GM23338 (cell line): ENCODE measurements around the gene CDH23. TPM values are rescaled to one million over a fixed set of nuclear protein-coding genes. Genes with fewer than 3 reads are reported as not detected.

Experiments used
- ATAC-seq: fragments of 200-7000 bp; cut with Tn5 transposase; 3 replicates; pipeline ENCODE4 v1.9.1; 2020
- DNase-seq: peaks from one replicate; pipeline ENCODE4 v3.0.0-alpha.2; 2015; ENCODE audit warnings: low spot score
- H2AFZ ChIP-seq: fragments of 200-600 bp; sonication (generic); 2 replicates; pipeline ENCODE4 v1.8.0; 2016; ENCODE audit warnings: antibody characterized with exemption, mild to moderate bottlenecking, moderate library complexity
- H3F3A ChIP-seq: fragments of 200-600 bp; sonication (generic); replicated peaks from 2 replicates; pipeline ENCODE4 v1.8.0; 2017; ENCODE audit warnings: antibody characterized with exemption, mixed run types, low read depth
- H3K27ac ChIP-seq: fragments of 200-600 bp; sonication (generic); 2 replicates; pipeline ENCODE4 v1.6.1; 2016; ENCODE audit warnings: low read depth
- H3K27me3 ChIP-seq: fragments of 200-600 bp; sonication (generic); 2 replicates; pipeline ENCODE4 v1.8.0; 2016; ENCODE audit warnings: mild to moderate bottlenecking, mixed run types, moderate library complexity; ENCODE audit not compliant: insufficient read depth
- H3K36me3 ChIP-seq: fragments of 200-600 bp; sonication (generic); 2 replicates; pipeline ENCODE4 v1.8.0; 2016; ENCODE audit warnings: mild to moderate bottlenecking; ENCODE audit not compliant: insufficient read depth
- H3K4me1 ChIP-seq: fragments of 200-600 bp; sonication (generic); 2 replicates; pipeline ENCODE4 v1.8.0; 2016; ENCODE audit warnings: mild to moderate bottlenecking, moderate library complexity; ENCODE audit not compliant: insufficient read depth
- H3K4me2 ChIP-seq: fragments of 200-600 bp; sonication (generic); 2 replicates; pipeline ENCODE4 v1.7.1; 2017; ENCODE audit warnings: mixed run types
- H3K4me3 ChIP-seq: fragments of 200-600 bp; sonication (generic); 2 replicates; pipeline ENCODE4 v1.6.1; 2016; ENCODE audit warnings: mixed run types
- H3K79me2 ChIP-seq: fragments of 200-600 bp; sonication (generic); replicated peaks from 2 replicates; pipeline ENCODE4 v1.8.0; 2017; ENCODE audit warnings: mild to moderate bottlenecking; ENCODE audit not compliant: insufficient read depth
- H3K9me2 ChIP-seq: fragments of 200-600 bp; sonication (generic); 2 replicates; pipeline ENCODE4 v1.8.0; 2017; ENCODE audit not compliant: insufficient read depth
- H4K20me1 ChIP-seq: fragments of 200-600 bp; sonication (generic); replicated peaks from 2 replicates; pipeline ENCODE4 v1.8.0; 2017; ENCODE audit warnings: mild to moderate bottlenecking; ENCODE audit not compliant: insufficient read depth
- H3K27ac Mint-ChIP-seq: 2 replicates; pipeline ENCODE4 v1.8.0; 2020; ENCODE audit warnings: inconsistent platforms, mild to moderate bottlenecking, moderate library complexity, mixed read lengths
- H3K27me3 Mint-ChIP-seq: 3 replicates; pipeline ENCODE4 v1.8.0; 2022; ENCODE audit warnings: low read depth, mild to moderate bottlenecking, moderate library complexity, mixed read lengths, inconsistent platforms; ENCODE audit not compliant: insufficient read depth, poor library complexity
- H3K36me3 Mint-ChIP-seq: 3 replicates; pipeline ENCODE4 v1.8.0; 2021; ENCODE audit warnings: low read depth, mild to moderate bottlenecking, inconsistent platforms, moderate library complexity, mixed read lengths
- H3K4me1 Mint-ChIP-seq: 3 replicates; pipeline ENCODE4 v1.8.0; 2020; ENCODE audit warnings: mild to moderate bottlenecking, inconsistent platforms, mixed read lengths
- H3K4me3 Mint-ChIP-seq: 3 replicates; pipeline ENCODE4 v1.8.0; 2021; ENCODE audit warnings: moderate library complexity, mild to moderate bottlenecking, inconsistent platforms, mixed read lengths
- H3K9me3 Mint-ChIP-seq: 3 replicates; pipeline ENCODE4 v1.8.0; 2020; ENCODE audit warnings: moderate library complexity, mild to moderate bottlenecking, inconsistent platforms, mixed read lengths
- ETS1 ChIP-seq: IDR thresholded peaks from 2 replicates; pipeline ENCODE4 v1.6.1; 2016; ENCODE audit warnings: antibody characterized with exemption
- EZH2phosphoT487 ChIP-seq: fragments of 200-600 bp; sonication (generic); IDR thresholded peaks from one replicate; pipeline ENCODE4 v1.8.1; 2018; ENCODE audit warnings: antibody characterized with exemption; ENCODE audit not compliant: unreplicated experiment
- JUNB ChIP-seq: IDR thresholded peaks from one replicate; pipeline ENCODE4 v1.6.1; 2016; ENCODE audit warnings: antibody characterized with exemption; ENCODE audit not compliant: unreplicated experiment
- POLR2AphosphoS5 ChIP-seq: IDR thresholded peaks from 2 replicates; pipeline ENCODE4 v1.6.1; 2016; ENCODE audit warnings: antibody characterized with exemption, low read depth
- REST ChIP-seq: IDR thresholded peaks from one replicate; pipeline ENCODE4 v1.6.1; 2018; ENCODE audit warnings: antibody characterized with exemption; ENCODE audit not compliant: unreplicated experiment
- STAT1 ChIP-seq: IDR thresholded peaks from one replicate; pipeline ENCODE4 v1.6.1; 2016; ENCODE audit warnings: antibody characterized with exemption; ENCODE audit not compliant: unreplicated experiment
- ZNF114 ChIP-seq: fragments of 250-450 bp; sonication (Bioruptor Pico); IDR thresholded peaks from 2 replicates; pipeline ENCODE4 v1.5.0; 2020; ENCODE audit warnings: mild to moderate bottlenecking, moderate library complexity
- ZNF331 ChIP-seq: fragments of 250-450 bp; sonication (Bioruptor Pico); IDR thresholded peaks from 2 replicates; pipeline ENCODE4 v1.5.0; 2020; ENCODE audit warnings: low read depth, mild to moderate bottlenecking, moderate library complexity
- polyA plus RNA-seq: library from polyadenylated mRNA; unstranded; fragments of >200 nt; fragmentation: Nextera tagmentation; extraction: Ambion mirVana; gene quantifications from 2 replicates; pipeline ENCODE4 v1.2.1, GENCODE V29; 2016
- total RNA-seq: library from RNA; depleted of rRNA; stranded (reverse); fragments of >200 nt; shearing (Covaris generic); gene quantifications from 2 replicates; pipeline ENCODE4 v1.2.3, GENCODE V29; 2014

CDH23 gene
- total and polyA plus RNA-seq, 2 experiments from 2014 or later = 0.95 to 4.3 TPM

GRCh38 chr10:71687480-71687879 lies 290.8 kb downstream of the CDH23 start:
- no peaks in the 10 kb centered on the region for H3K36me3 ChIP-seq

GRCh38 chr10:71688256-71688655 lies 291.5 kb downstream of the CDH23 start:
- Histone ChIP-seq H3K27me3 (no peaks in the 10 kb centered on the region), H3K4me1 (peaks cover 13% of the 10 kb centered on the region), H3F3A (no peaks in the 10 kb centered on the region), H4K20me1 (no peaks in the 10 kb centered on the region), H3K79me2 (no peaks in the 10 kb centered on the region), H3K4me2 (no peak overlapping the region), H2AFZ (no peak overlapping the region), H3K9me2 (no peaks in the 10 kb centered on the region), H3K36me3 (no peaks in the 10 kb centered on the region), H3K4me3 (no peak overlapping the region), H3K27ac (no peak overlapping the region)
- TF ChIP-seq ETS1 = no peak
- no peak for TF ChIP-seq JUNB
- no peak for TF ChIP-seq STAT1
- no peak overlapping the region for H3K27ac Mint-ChIP-seq
- H3K4me3 Mint-ChIP-seq = no peak overlapping the region
- H3K4me1 Mint-ChIP-seq = peaks cover 29% of the 10 kb centered on the region
- ATAC-seq (no peak), DNase-seq (no peak)
- H3K9me3 Mint-ChIP-seq = peaks cover 17% of the 10 kb centered on the region
- peaks cover 6% of the 10 kb centered on the region for H3K36me3 Mint-ChIP-seq
- peaks cover 12% of the 10 kb centered on the region for H3K27me3 Mint-ChIP-seq

More at GRCh38 chr10:71687480-71687879, 290.8 kb downstream of the CDH23 start:
- no peaks in the 10 kb centered on the region for H3K9me2 ChIP-seq
- H3K27ac Mint-ChIP-seq = no peak overlapping the region
- H3K36me3 Mint-ChIP-seq = peaks cover 6% of the 10 kb centered on the region
- no peaks in the 10 kb centered on the region for H3K79me2 ChIP-seq
- no peaks in the 10 kb centered on the region for H3F3A ChIP-seq
- TF ChIP-seq ZNF114 (CRISPR knock-in tag) = no peak
- no peak for TF ChIP-seq EZH2phosphoT487
- TF ChIP-seq STAT1 = no peak
- TF ChIP-seq ZNF331 = no peak
- no peak for TF ChIP-seq REST
- TF ChIP-seq POLR2AphosphoS5 = no peak
- no peak for TF ChIP-seq JUNB
- no peaks in the 10 kb centered on the region for H3K27me3 ChIP-seq
- H3K4me1 ChIP-seq = peaks cover 13% of the 10 kb centered on the region
- no peak overlapping the region for H3K4me3 Mint-ChIP-seq
- peaks cover 17% of the 10 kb centered on the region for H3K9me3 Mint-ChIP-seq
- peaks cover 29% of the 10 kb centered on the region for H3K4me1 Mint-ChIP-seq
- no peak overlapping the region for H2AFZ ChIP-seq
- no peak for DNase-seq
- H3K27me3 Mint-ChIP-seq = peaks cover 12% of the 10 kb centered on the region
- H3K4me3 ChIP-seq = no peak overlapping the region
- H4K20me1 ChIP-seq = no peaks in the 10 kb centered on the region
- H3K27ac ChIP-seq = no peak overlapping the region
- ATAC-seq = no peak
- H3K4me2 ChIP-seq = no peak overlapping the region
